HuH-7 (cell line): ENCODE data around the gene RAB3A.

Experiments used
- DNase-seq: peaks from one replicate; pipeline ENCODE4 v3.0.0; 2011; ENCODE audit warnings: low spot score

The RAB3A gene

DNA sequence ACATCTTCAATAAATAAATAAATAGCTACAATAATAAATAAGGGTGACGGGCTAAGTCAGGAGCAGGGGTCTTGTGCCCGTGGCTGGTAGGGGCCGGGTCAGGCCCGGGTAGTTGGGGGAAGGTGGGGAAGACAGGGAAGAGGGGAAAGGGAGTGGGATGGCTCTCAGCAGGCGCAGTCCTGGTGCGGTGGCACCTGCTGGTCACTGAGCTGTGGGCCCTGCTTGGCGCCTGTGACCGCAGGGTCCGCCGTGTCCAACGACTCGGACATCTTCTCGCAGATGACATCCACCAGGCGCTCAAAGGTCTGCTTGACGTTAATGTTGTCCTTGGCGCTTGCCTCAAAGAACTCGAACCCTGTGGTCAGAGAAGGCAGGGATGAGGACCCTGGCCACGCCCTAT, 6.5 kb downstream of the RAB3A start:
- no peak for DNase-seq

DNA sequence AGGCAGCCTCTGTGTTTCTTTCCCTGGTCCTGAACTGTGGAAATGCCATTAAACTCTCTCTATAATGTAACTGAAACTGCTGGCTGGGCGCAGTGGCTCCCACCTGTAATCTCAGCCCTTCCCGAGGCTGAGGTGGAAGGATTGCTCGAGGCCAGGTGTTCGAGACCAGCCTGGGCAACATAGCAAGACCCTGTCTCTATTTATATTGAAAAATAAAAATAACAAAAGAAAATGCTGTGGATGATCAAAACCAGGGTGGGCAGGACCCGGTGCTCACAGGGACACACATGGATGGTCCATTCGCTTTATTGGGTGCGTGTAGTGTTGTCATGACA, 7.4 kb downstream of the RAB3A start:
- DNase-seq = no peak

DNA sequence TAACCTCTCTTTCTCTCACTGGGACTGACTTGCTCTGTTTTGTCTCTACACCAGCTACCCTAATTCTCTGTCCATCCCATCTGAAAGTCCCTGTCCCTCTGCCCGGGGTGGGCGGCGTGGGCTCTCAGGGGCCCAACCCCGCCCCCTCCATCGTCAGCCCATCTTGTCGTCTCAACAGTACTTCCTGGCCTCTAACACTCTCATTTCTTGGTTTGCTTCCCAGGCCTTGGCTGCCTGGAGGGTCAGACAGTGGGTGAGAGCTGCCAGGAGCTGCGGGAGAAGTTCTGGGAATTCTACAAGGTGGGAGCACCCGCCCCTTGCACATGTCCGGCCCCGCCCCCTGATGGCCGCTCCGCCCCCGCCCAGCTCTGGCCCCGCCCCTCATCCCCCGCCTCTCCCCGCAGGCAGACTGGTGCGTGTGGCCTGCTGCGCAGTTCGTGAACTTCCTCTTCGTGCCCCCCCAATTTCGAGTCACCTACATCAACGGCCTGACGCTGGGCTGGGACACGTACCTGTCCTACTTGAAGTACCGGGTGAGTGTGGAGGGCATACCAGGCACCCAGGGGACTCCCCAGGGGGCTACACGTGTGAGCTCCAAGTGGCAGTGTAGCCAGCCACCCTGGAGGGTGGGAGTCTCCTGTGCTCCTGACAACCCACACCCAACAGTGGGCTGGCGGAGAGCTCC, 9.1 kb downstream of the RAB3A start:
- DNase-seq = no peak

DNA sequence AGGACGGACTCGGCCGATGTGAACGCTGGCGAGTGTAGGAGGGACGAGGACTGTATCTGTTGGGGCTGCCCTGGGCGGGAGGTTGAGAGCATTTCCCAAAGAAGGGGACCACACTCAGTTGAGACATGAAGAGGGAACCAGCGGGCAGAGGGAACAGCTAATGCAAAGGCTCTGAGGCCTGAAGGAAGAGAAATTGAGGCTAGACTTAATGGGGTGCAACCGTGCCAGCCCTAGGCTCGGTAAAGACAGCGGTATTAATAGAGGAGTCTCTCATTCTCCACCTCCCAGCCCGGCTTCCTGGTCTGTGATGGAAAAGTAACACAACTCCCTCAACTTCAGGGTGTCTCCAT, 9.7 kb downstream of the RAB3A start:
- DNase-seq = no peak

DNA sequence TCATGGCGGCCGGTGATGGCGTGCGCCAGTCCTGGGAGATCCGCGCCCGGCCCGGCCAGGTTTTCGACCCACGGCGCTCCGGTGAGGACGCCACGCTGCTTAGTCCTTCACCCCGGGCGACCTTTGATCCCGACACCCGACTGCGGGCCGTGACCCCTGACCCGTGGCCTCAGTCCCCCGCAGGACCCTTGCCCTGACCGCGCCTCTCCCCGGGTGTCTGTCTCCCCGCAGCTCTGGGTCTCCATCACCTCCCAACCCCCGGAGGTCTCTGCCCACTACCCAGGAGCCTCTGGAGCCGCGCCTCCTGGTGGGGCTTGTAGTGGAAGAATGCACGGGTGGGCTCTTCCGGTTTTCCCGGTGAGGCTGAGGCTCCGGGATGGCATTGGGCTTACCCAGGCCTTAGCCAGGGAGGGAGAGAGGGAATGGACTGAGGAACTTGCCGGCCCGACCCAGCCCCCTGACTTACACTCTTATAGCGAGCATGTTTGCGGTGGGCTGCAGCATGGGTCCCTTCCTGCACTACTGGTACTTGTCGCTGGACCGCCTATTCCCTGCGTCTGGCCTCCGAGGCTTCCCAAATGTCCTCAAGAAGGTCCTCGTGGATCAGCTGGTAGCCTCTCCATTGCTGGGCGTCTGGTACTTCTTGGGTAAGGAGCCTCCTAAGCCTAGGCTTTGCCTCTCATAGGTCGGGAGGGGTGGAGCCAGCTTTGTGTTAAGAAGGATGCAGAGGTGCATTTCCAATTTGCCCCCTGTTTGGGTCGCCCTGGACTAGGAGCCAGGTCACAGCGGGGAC, 10.3 kb downstream of the RAB3A start:
- DNase-seq = no peak

DNA sequence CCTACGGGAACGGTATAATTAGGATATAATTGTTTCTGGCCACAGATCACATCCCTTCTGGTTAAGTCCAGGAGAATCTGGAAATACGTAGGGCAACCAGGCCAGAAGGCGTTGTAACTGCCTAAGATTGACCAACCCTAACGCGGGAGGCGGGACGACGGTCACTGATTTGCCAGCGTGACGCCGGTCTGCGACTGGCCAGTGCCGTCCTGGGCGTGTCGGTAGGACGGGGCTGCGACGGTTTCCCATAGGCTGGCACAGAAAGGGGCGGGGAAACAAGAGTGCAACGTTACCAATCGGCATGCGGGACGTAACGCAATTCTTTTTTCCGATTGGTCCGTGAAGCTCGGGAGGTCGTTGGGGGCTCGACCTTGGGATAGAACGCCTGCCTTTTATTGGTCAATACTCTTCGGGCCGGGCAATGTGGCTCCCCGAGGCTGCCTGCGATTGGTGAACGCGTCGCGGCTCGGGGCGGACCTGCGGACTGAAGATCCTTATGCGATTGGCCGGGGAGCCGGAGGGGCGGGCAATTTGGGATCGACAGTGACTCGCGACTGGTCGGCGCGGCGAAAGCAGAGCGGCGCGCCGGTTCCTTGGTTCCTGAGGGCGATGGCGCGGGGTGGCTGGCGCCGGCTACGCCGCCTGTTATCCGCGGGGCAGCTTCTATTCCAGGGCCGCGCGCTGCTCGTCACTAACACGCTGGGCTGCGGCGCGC, 11.0 kb downstream of the RAB3A start, which contains the start of gene MPV17L2:
MPV17L2 (plus strand) TSS at position 546 of the 715 bp plus-strand sequence; CDS start at position 610, 64 bp downstream.
- DNase-seq = peak; percentile 93

DNA sequence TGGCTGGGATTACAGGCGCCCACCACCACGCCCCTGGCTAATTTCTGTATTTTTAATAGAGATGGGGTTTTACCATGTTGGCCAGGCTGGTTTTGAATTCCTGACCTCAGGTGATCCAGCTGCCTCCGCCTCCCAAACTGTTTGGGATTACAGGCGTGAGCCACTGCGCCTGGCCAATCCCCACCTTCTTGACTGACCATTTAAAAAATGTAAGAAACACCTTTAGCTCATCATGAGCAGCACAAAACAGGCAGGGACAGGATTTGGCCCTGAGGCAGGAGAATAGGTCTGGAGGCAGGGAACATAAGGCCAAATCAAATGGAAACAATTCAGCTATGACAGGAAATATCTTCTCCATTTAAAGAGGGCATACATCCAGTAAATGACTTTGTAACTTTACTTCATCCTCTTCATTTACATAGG, 12.2 kb downstream of the RAB3A start:
- DNase-seq = no peak

DNA sequence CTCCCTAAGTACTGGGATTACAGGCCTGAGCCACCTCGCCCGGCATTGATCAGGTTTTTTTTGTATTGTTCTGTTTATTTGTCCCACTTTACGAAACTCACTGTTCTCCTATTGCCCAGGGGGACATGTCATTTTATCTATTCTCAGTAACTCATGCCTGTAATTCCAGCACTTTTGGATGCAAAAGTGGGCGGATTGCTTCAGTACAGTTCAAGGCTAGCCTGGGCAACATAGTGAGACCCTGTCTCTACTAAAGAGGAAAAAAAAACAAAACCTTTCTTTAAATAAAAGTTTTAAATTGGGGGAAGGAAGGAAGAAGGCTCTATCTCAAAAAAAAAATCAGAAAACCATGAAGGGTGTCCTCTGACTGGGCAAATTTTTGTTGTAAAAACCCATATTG, 13.6 kb downstream of the RAB3A start:
- DNase-seq = no peak

DNA sequence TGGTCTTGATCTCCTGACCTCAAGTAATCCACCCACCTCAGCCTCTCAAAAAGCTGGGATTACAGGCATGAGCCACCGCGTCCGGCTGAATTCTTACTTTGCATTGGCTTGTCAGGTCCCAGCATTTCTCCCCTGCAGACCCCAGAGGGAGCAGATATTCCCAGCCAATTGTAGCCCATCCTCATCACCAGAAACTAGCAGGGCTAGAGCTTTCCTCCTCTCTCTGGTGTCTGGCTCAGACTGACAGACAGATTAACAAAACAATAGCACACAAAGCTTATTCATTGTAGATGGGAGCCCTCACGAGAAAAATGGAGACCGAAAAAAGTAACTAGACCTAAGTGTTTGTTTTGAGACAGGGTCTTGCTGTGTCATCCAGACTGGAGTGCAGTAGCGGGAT, 18.3 kb downstream of the RAB3A start:
- no peak for DNase-seq

DNA sequence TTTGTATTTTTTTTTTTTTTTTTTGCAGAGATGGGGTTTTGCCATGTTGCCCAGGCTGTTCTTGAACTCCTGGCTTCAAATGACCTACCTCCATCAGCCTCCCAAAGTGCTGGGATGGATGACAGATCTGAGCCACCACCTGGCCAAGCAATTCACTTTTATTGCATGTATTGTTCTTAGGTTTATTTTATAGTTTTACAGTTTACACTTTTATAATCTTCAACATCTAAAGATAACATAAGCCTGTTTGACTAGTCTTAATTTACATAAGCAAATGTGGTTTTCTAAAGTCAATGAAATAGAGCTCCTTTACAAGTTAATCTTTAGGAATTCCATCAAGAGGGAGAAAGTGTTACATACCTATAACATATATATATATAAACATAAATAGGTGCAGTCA, 20.3 kb downstream of the RAB3A start:
- DNase-seq = no peak

DNA sequence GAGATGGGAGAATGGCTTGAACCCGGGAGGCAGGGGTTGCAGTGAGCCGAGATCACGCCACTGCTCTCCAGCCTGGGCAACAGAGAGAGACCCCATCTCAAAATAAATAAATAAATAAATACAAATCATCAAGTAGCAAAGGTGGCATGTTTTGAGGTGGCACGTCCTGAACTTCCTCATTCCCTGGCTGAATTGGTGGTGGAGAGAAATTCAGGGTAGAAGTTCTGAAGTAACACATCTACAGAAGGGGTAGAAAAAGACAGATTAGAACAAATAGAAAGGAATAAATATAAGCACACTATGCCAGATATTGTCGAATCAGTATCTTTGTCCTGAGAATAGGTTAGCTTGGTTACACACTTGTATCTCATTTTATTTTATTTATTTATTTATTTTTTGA, 23.9 kb downstream of the RAB3A start:
- DNase-seq = no peak

DNA sequence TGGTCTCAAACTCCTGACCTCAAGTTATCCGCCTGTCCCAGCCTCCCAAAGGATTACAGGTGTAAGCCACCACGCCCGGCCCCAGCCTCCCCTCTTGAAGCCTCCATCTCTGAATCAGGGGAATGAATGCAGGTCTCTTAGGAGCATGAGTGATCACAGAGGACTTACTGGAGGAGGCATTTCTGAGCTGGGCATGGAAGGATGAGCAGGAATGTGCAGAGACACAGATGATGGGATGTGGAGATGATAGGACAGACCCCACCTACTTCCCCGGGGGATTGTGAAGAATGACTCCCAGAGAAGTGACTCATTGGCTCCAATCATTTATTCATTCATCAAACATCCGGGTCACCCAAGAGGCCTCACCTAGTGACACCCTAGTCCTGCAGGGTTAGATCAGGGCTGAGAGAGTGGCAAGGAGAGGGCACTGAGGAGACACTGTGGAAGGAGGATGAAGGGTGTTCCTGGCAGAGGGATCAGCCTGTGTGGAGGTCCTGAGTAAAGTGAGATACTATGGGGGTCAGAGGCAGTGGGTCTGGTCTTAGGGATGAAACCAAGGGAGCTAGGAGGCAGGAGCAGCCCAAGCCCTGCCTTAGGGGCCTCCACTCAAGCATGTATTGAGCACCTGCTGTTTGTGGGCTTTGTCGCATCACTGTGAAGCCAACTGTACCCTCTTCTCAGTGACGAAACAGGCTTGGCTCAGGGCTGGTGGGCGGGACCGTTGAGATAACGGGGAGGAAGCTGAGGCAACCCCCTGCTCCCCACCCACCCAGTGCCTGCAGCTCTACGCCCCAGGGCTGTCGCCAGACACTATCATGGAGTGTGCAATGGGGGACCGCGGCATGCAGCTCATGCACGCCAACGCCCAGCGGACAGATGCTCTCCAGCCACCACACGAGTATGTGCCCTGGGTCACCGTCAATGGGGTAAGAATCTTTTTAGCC, 27.2 kb downstream of the RAB3A start:
- DNase-seq = no peak

DNA sequence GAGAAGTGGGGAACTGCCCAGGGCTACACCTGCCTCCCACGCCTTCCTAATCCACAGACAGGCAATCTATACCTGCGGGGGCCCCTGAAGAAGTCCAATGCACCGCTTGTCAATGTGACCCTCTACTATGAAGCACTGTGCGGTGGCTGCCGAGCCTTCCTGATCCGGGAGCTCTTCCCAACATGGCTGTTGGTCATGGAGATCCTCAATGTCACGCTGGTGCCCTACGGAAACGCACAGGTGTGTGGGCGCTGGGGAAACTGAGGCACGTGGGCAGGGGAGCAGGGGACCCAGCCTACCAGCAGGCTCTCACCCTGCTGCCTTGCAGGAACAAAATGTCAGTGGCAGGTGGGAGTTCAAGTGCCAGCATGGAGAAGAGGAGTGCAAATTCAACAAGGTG, 28.9 kb downstream of the RAB3A start:
- no peak for DNase-seq

DNA sequence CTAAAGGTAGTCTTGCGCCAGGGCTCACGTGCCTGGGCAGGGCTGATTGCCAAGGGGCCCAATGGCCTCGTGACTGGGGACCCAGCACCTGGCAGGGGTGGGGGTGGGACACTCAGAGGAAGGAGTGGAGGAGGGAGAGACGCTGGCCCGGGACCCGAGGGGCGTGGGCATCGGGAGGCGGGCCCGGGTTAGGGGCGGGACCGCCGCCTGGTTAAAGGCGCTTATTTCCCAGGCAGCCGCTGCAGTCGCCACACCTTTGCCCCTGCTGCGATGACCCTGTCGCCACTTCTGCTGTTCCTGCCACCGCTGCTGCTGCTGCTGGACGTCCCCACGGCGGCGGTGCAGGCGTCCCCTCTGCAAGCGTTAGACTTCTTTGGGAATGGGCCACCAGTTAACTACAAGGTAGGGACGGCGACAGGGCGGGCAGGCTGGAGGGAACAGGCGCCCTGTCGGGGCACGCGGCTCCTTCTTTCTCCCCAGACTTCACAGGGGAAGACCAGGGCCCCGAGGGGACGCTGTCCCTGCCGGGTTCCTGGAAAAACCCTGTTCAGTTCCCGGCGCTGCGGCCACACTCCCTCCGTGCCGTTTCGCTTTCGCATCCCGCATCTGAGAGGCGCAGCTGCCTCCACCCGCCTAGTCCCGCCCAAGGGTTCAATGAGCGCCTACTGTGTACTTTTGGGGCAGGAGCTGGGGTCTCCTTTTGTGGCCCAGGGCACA, 30.1 kb downstream of the RAB3A start, which contains the start of gene IFI30:
IFI30 (plus strand) TSS at position 242 of the 717 bp plus-strand sequence; CDS start at position 271, 29 bp downstream.
- DNase-seq = peak; percentile 87

DNA sequence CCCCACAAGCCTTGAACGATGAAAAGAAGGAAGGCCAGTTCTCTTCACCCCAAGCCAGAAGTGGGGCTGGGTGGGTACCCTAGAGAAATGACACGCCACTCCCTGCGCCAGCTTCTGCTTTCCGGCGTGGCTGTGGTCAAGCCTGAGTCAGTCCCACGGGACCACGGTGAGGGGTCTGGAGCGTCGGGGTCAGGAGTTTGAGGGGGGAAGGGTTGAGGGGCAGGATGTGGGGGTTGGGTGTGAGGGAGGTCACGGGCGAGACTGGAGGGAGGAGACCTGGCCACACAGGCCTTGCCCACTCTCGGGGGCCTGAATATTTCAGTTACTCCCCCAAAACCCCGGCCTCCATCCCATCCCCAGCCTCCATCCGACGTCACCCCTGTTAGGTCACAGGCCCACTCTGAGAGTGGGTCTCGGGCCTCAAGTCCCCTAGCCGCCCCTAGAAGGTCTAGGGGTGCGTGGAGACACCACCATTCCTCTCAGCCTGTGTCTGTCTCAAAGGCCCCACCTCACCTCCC, 30.7 kb downstream of the RAB3A start:
- DNase-seq = no peak

DNA sequence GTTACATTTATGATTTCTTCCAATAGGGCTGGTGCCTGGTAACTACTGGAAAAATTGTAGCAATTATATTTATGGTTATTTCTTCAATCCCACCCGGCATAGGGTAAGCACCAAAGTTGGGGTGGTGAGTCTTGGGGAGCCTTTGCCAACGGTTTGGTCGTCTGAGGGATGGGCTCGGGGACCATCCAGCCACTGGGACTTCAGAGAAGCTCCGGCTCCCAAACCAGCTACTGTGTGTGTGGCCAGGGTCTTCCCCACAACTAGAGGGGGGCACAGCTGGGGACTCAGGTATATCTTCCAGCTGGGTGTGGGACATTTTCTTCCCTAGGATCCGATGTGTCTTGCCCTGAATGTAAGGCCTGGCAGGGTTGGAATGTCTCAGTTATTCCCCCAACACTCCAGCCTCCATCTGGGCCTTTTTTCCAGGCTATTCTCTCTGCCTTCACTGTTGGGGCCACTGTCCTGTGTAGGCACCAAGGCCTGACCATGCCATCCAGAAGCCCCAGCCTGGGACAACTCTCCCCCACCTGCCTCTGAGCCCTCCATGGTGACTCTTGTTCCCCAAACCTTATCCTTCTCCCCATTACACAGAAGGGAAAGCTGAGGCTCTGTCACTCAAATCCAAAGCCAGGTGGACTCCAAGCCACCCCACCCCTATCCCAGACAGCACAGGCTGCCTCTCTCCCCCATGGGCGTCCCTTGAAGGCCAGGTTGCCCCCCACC, 31.4 kb downstream of the RAB3A start:
- no peak for DNase-seq

DNA sequence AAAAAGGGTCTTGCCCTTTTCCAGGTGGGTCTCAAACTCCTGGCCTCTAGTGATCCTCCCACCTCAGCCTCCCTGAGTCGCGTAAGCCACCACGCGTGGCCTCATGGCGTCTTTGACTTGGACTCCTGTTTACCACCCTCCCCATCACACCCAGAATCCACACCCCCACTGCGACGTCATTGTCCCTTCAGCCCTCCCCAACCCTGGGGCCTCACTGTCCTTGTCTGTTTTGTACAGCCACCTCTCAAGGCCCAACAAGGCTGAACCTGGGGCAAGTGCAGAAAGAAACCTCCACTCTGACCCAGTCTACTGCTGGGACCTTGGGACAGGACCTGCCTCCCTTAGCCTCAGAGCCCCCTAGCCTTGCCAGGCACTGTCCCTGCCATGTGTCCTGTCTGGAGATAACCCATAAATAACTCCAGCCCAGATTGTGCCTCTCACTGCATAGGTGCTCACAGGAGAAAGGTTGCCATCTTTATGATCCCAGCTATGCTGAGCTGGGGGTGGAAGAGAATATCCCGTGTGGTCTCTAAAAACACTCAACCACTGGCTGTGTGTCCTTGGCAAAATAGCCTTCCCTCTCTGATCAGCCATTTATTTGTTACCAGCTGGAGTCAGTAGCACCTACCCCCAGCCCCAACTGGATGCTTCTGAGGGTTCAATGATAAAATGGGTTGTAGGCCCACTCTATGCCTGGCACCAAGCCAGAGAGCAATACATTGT, 32.1 kb downstream of the RAB3A start:
- DNase-seq = no peak

DNA sequence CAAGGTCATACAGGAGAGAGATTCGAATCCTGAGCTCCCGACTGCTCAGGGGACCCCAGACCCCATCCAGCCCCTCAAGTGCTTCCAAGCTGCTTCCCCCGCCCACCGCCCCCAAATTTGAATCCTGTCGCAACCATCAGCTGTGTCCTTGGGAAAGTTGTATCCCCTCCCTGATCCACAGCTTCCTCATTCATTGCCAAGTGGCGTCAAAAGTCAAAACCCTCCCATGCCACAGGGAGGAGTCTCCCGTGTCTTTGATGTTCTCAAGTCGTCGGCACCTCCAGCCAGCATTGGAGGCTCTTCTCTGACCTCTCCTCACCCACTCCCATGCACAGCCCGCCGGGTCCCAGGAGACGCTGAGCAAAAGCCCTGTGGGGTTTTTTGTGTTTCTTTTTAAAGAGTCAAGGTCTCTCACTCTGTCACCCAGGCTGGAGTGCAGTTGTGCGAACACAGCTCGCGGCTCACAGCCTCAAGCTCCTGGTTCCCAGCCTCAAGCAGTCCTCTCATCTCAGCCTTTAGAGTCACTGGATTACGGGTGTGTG, 33.1 kb downstream of the RAB3A start:
- no peak for DNase-seq

DNA sequence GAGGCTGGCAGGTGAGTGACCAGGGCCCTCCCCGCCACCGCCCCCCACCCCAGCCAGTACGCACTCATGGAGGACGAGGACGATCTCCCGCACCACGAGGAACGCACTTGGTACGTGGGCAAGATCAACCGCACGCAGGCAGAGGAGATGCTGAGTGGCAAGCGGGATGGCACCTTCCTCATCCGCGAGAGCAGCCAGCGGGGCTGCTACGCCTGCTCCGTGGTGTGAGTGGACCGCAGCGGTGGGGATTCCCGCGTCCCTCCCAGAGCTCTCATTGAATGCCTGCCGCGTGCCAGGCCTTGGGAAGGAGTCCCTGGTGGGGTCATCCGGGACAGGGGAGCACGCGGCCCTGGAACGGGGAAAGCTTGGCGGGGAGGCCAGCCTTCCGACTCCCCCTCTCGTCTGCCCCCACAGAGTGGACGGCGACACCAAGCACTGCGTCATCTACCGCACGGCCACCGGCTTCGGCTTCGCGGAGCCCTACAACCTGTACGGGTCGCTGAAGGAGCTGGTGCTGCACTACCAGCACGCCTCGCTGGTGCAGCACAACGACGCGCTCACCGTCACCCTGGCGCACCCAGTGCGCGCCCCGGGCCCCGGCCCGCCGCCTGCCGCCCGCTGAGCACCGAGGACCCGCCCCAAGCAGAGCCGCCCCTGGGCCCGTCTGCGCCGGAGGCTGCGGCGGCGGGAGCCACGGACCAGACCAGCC, 35.0 kb downstream of the RAB3A start:
- no peak for DNase-seq
